GM23338 (cell line): Measurements from ENCODE around the gene GRIN3B. TPM values are rescaled to one million over a fixed set of nuclear protein-coding genes. Genes with fewer than 3 reads are reported as not detected.

Experiments used
- ATAC-seq: fragments of 200-7000 bp; cut with Tn5 transposase; 3 replicates; pipeline ENCODE4 v1.9.1; 2020
- DNase-seq: peaks from one replicate; pipeline ENCODE4 v3.0.0-alpha.2; 2015; ENCODE audit warnings: low spot score
- H2AFZ ChIP-seq: fragments of 200-600 bp; sonication (generic); 2 replicates; pipeline ENCODE4 v1.8.0; 2016; ENCODE audit warnings: antibody characterized with exemption, mild to moderate bottlenecking, moderate library complexity
- H3F3A ChIP-seq: fragments of 200-600 bp; sonication (generic); replicated peaks from 2 replicates; pipeline ENCODE4 v1.8.0; 2017; ENCODE audit warnings: antibody characterized with exemption, mixed run types, low read depth
- H3K27ac ChIP-seq: fragments of 200-600 bp; sonication (generic); 2 replicates; pipeline ENCODE4 v1.6.1; 2016; ENCODE audit warnings: low read depth
- H3K27me3 ChIP-seq: fragments of 200-600 bp; sonication (generic); 2 replicates; pipeline ENCODE4 v1.8.0; 2016; ENCODE audit warnings: mild to moderate bottlenecking, mixed run types, moderate library complexity; ENCODE audit not compliant: insufficient read depth
- H3K36me3 ChIP-seq: fragments of 200-600 bp; sonication (generic); 2 replicates; pipeline ENCODE4 v1.8.0; 2016; ENCODE audit warnings: mild to moderate bottlenecking; ENCODE audit not compliant: insufficient read depth
- H3K4me1 ChIP-seq: fragments of 200-600 bp; sonication (generic); 2 replicates; pipeline ENCODE4 v1.8.0; 2016; ENCODE audit warnings: mild to moderate bottlenecking, moderate library complexity; ENCODE audit not compliant: insufficient read depth
- H3K4me2 ChIP-seq: fragments of 200-600 bp; sonication (generic); 2 replicates; pipeline ENCODE4 v1.7.1; 2017; ENCODE audit warnings: mixed run types
- H3K4me3 ChIP-seq: fragments of 200-600 bp; sonication (generic); 2 replicates; pipeline ENCODE4 v1.6.1; 2016; ENCODE audit warnings: mixed run types
- H3K79me2 ChIP-seq: fragments of 200-600 bp; sonication (generic); replicated peaks from 2 replicates; pipeline ENCODE4 v1.8.0; 2017; ENCODE audit warnings: mild to moderate bottlenecking; ENCODE audit not compliant: insufficient read depth
- H3K9me2 ChIP-seq: fragments of 200-600 bp; sonication (generic); 2 replicates; pipeline ENCODE4 v1.8.0; 2017; ENCODE audit not compliant: insufficient read depth
- H4K20me1 ChIP-seq: fragments of 200-600 bp; sonication (generic); replicated peaks from 2 replicates; pipeline ENCODE4 v1.8.0; 2017; ENCODE audit warnings: mild to moderate bottlenecking; ENCODE audit not compliant: insufficient read depth
- H3K27ac Mint-ChIP-seq: 2 replicates; pipeline ENCODE4 v1.8.0; 2020; ENCODE audit warnings: inconsistent platforms, mild to moderate bottlenecking, moderate library complexity, mixed read lengths
- H3K27me3 Mint-ChIP-seq: 3 replicates; pipeline ENCODE4 v1.8.0; 2022; ENCODE audit warnings: low read depth, mild to moderate bottlenecking, moderate library complexity, mixed read lengths, inconsistent platforms; ENCODE audit not compliant: insufficient read depth, poor library complexity
- H3K36me3 Mint-ChIP-seq: 3 replicates; pipeline ENCODE4 v1.8.0; 2021; ENCODE audit warnings: low read depth, mild to moderate bottlenecking, inconsistent platforms, moderate library complexity, mixed read lengths
- H3K4me1 Mint-ChIP-seq: 3 replicates; pipeline ENCODE4 v1.8.0; 2020; ENCODE audit warnings: mild to moderate bottlenecking, inconsistent platforms, mixed read lengths
- H3K4me3 Mint-ChIP-seq: 3 replicates; pipeline ENCODE4 v1.8.0; 2021; ENCODE audit warnings: moderate library complexity, mild to moderate bottlenecking, inconsistent platforms, mixed read lengths
- H3K9me3 Mint-ChIP-seq: 3 replicates; pipeline ENCODE4 v1.8.0; 2020; ENCODE audit warnings: moderate library complexity, mild to moderate bottlenecking, inconsistent platforms, mixed read lengths
- CREB1 ChIP-seq: fragments of 250-450 bp; sonication (Bioruptor Pico); IDR thresholded peaks from 2 replicates; pipeline ENCODE4 v1.5.0; 2020; ENCODE audit warnings: low read depth, mild to moderate bottlenecking, moderate library complexity
- CTCF ChIP-seq, 2 experiments: fragments of 200-600 bp in 1 of 2; sonication (generic) in 1 of 2; conservative IDR thresholded peaks; 2 replicates each; pipeline versions ENCODE4 v1.5.1 to v1.6.1; 2016 to 2017; ENCODE audit warnings: antibody characterized with exemption in 2 of 2, low read depth in 2 of 2, mild to moderate bottlenecking in 2 of 2, moderate library complexity in 1 of 2
- ETS1 ChIP-seq: IDR thresholded peaks from 2 replicates; pipeline ENCODE4 v1.6.1; 2016; ENCODE audit warnings: antibody characterized with exemption
- EZH2 ChIP-seq: fragments of 200-600 bp; sonication (generic); IDR thresholded peaks from one replicate; pipeline ENCODE4 v1.8.0; 2017; ENCODE audit warnings: antibody characterized with exemption, mild to moderate bottlenecking, low read depth; ENCODE audit not compliant: unreplicated experiment
- EZH2phosphoT487 ChIP-seq: fragments of 200-600 bp; sonication (generic); IDR thresholded peaks from one replicate; pipeline ENCODE4 v1.8.1; 2018; ENCODE audit warnings: antibody characterized with exemption; ENCODE audit not compliant: unreplicated experiment
- JUNB ChIP-seq: IDR thresholded peaks from one replicate; pipeline ENCODE4 v1.6.1; 2016; ENCODE audit warnings: antibody characterized with exemption; ENCODE audit not compliant: unreplicated experiment
- NANOG ChIP-seq: IDR thresholded peaks from 2 replicates; pipeline ENCODE4 v1.6.1; 2016; ENCODE audit warnings: antibody characterized with exemption, borderline replicate concordance
- POLR2AphosphoS5 ChIP-seq: IDR thresholded peaks from 2 replicates; pipeline ENCODE4 v1.6.1; 2016; ENCODE audit warnings: antibody characterized with exemption, low read depth
- STAT1 ChIP-seq: IDR thresholded peaks from one replicate; pipeline ENCODE4 v1.6.1; 2016; ENCODE audit warnings: antibody characterized with exemption; ENCODE audit not compliant: unreplicated experiment
- ZNF114 ChIP-seq: fragments of 250-450 bp; sonication (Bioruptor Pico); IDR thresholded peaks from 2 replicates; pipeline ENCODE4 v1.5.0; 2020; ENCODE audit warnings: mild to moderate bottlenecking, moderate library complexity
- ZNF331 ChIP-seq: fragments of 250-450 bp; sonication (Bioruptor Pico); IDR thresholded peaks from 2 replicates; pipeline ENCODE4 v1.5.0; 2020; ENCODE audit warnings: low read depth, mild to moderate bottlenecking, moderate library complexity
- ZNF462 ChIP-seq: fragments of 250-450 bp; sonication (Bioruptor Pico); IDR thresholded peaks from 2 replicates; pipeline ENCODE4 v1.5.0; 2020; ENCODE audit warnings: mild to moderate bottlenecking, moderate library complexity
- polyA plus RNA-seq: library from polyadenylated mRNA; unstranded; fragments of >200 nt; fragmentation: Nextera tagmentation; extraction: Ambion mirVana; gene quantifications from 2 replicates; pipeline ENCODE4 v1.2.1, GENCODE V29; 2016
- total RNA-seq: library from RNA; depleted of rRNA; stranded (reverse); fragments of >200 nt; shearing (Covaris generic); gene quantifications from 2 replicates; pipeline ENCODE4 v1.2.3, GENCODE V29; 2014

GRIN3B gene
- total and polyA plus RNA-seq, 2 experiments from 2014 or later, result 0.11 to 2.8 TPM

GRCh38 chr19:1004204-1004802 lies 4.1 kb downstream of the GRIN3B start:
- Mint-ChIP-seq H3K27me3 (peaks cover 37% of the 10 kb centered on the region), H3K4me1 (peaks cover 3% of the 10 kb centered on the region; the same call in 1 of the 3 replicates), H3K27ac (no peak overlapping the region), H3K36me3 (peaks cover 8% of the 10 kb centered on the region), H3K4me3 (no peak overlapping the region), H3K9me3 (peaks cover 5% of the 10 kb centered on the region; the same call in 1 of the 3 replicates)
- H3K4me2 ChIP-seq, result no peak overlapping the region
- no peak overlapping the region for H3K4me3 ChIP-seq
- 0 out of 2 replicates have a peak, but pooled peaks cover 4% of the 10 kb centered on the region for H3F3A ChIP-seq
- H3K27me3 ChIP-seq, result peaks cover 21% of the 10 kb centered on the region
- no peaks in the 10 kb centered on the region for H3K36me3 ChIP-seq
- H3K9me2 ChIP-seq, result no peaks in the 10 kb centered on the region
- H3K27ac ChIP-seq, result no peak overlapping the region
- H3K79me2 ChIP-seq, result no peaks in the 10 kb centered on the region
- H3K4me1 ChIP-seq, result no peaks in the 10 kb centered on the region; the same call in 1 of the 2 replicates
- DNase-seq (no peak), ATAC-seq (no peak)
- H4K20me1 ChIP-seq, result 0 out of 2 replicates have a peak, but pooled peaks cover 4% of the 10 kb centered on the region
- H2AFZ ChIP-seq, result no peak overlapping the region
- no peak for TF ChIP-seq ZNF114 (CRISPR knock-in tag)
- no peak for TF ChIP-seq JUNB
- TF ChIP-seq NANOG, result no peak
- no peak for TF ChIP-seq ETS1
- no peak for TF ChIP-seq EZH2
- no peak for TF ChIP-seq STAT1
- no peak for TF ChIP-seq CREB1 (CRISPR knock-in tag)
- no peak for TF ChIP-seq CTCF (conservative IDR thresholded peaks at IDR 0.05; ENCODE audit: low read depth in 2 of 2)
- TF ChIP-seq EZH2phosphoT487, result no peak
- no peak for TF ChIP-seq POLR2AphosphoS5
- no peak for TF ChIP-seq ZNF462 (CRISPR knock-in tag)
- no peak for TF ChIP-seq ZNF331 (CRISPR knock-in tag)
